Stimulated activated naive CD8-positive, alpha-beta T cell treated with anti-CD3 and anti-CD28 coated beads, Interleukin-15, Interleukin-2, amounts not matched to agents 100 ng/mL and 50 ng/mL, for 24 hours (primary cell): ENCODE data around the gene KCNE4.
"Not testable (repeated sequence)": the region's sequence is repeated elsewhere in the genome, so short reads cannot be mapped to it uniquely, and the experiment has no call there.

Source experiments
- H3K27ac Mint-ChIP-seq: one replicate; pipeline ENCODE4 v1.8.0; 2021; ENCODE audit warnings: mild to moderate bottlenecking, mixed read lengths
- H3K27me3 Mint-ChIP-seq: one replicate; pipeline ENCODE4 v1.8.0; 2021; ENCODE audit warnings: mixed read lengths
- H3K36me3 Mint-ChIP-seq: one replicate; pipeline ENCODE4 v1.8.0; 2021; ENCODE audit warnings: low read depth, mixed read lengths
- H3K4me1 Mint-ChIP-seq: one replicate; pipeline ENCODE4 v1.8.0; 2021; ENCODE audit warnings: low read depth, mixed read lengths
- H3K4me3 Mint-ChIP-seq: one replicate; pipeline ENCODE4 v1.8.0; 2021; ENCODE audit warnings: mild to moderate bottlenecking, mixed read lengths
- H3K9me3 Mint-ChIP-seq: one replicate; pipeline ENCODE4 v1.8.0; 2021; ENCODE audit warnings: mixed read lengths

Gene KCNE4

GRCh38 chr2:223060201-223060825 lies 8.3 kb downstream of the KCNE4 start:
- H3K36me3 Mint-ChIP-seq, result no peaks in the 10 kb centered on the region

GRCh38 chr2:223062396-223062795 lies 10.4 kb downstream of the KCNE4 start:
- no peak overlapping the region for H3K27ac Mint-ChIP-seq
- no peaks in the 10 kb centered on the region for H3K36me3 Mint-ChIP-seq
- no peaks in the 10 kb centered on the region for H3K9me3 Mint-ChIP-seq
- H3K27me3 Mint-ChIP-seq, result peaks cover 12% of the 10 kb centered on the region
- no peaks in the 10 kb centered on the region for H3K4me1 Mint-ChIP-seq
- H3K4me3 Mint-ChIP-seq, result no peak overlapping the region

More at GRCh38 chr2:223060201-223060825, 8.3 kb downstream of the KCNE4 start:
- no peak overlapping the region for H3K27ac Mint-ChIP-seq
- peaks cover 8% of the 10 kb centered on the region for H3K27me3 Mint-ChIP-seq
- no peaks in the 10 kb centered on the region for H3K4me1 Mint-ChIP-seq
- no peaks in the 10 kb centered on the region for H3K9me3 Mint-ChIP-seq
- H3K4me3 Mint-ChIP-seq, result no peak overlapping the region

GRCh38 chr2:223065107-223065506 lies 13.1 kb downstream of the KCNE4 start:
- Mint-ChIP-seq H3K9me3 (no peaks in the 10 kb centered on the region), H3K36me3 (no peaks in the 10 kb centered on the region), H3K4me3 (no peak overlapping the region), H3K4me1 (no peaks in the 10 kb centered on the region), H3K27ac (no peak overlapping the region), H3K27me3 (peaks cover 16% of the 10 kb centered on the region)

- Mint-ChIP-seq H3K4me1 (no peaks in the 10 kb centered on the region), H3K27me3 (peaks cover 10% of the 10 kb centered on the region), H3K4me3 (no peak overlapping the region), H3K9me3 (no peaks in the 10 kb centered on the region), H3K27ac (no peak overlapping the region), H3K36me3 (no peaks in the 10 kb centered on the region)
Observed at GRCh38 chr2:223066721-223067120, 14.7 kb downstream of the KCNE4 start.

- peaks cover 8% of the 10 kb centered on the region for H3K27me3 Mint-ChIP-seq
- H3K9me3 Mint-ChIP-seq, result no peaks in the 10 kb centered on the region
- H3K36me3 Mint-ChIP-seq, result no peaks in the 10 kb centered on the region
- no peak overlapping the region for H3K27ac Mint-ChIP-seq
- no peak overlapping the region for H3K4me3 Mint-ChIP-seq
- H3K4me1 Mint-ChIP-seq, result no peaks in the 10 kb centered on the region
Observed at GRCh38 chr2:223068071-223068470, 16.1 kb downstream of the KCNE4 start.

GRCh38 chr2:223069465-223069864 lies 17.5 kb downstream of the KCNE4 start:
- H3K9me3 Mint-ChIP-seq, result no peaks in the 10 kb centered on the region
- H3K36me3 Mint-ChIP-seq, result no peaks in the 10 kb centered on the region

GRCh38 chr2:223069988-223070387 lies 18.0 kb downstream of the KCNE4 start:
- Mint-ChIP-seq H3K36me3 (no peaks in the 10 kb centered on the region), H3K27me3 (peaks cover 8% of the 10 kb centered on the region), H3K27ac (no peak overlapping the region), H3K4me3 (no peak overlapping the region), H3K4me1 (no peaks in the 10 kb centered on the region), H3K9me3 (no peaks in the 10 kb centered on the region)

More at GRCh38 chr2:223069465-223069864, 17.5 kb downstream of the KCNE4 start:
- peaks cover 8% of the 10 kb centered on the region for H3K27me3 Mint-ChIP-seq
- no peak overlapping the region for H3K27ac Mint-ChIP-seq
- no peak overlapping the region for H3K4me3 Mint-ChIP-seq
- no peaks in the 10 kb centered on the region for H3K4me1 Mint-ChIP-seq

GRCh38 chr2:223071139-223071538 lies 19.1 kb downstream of the KCNE4 start:
- no peak overlapping the region for H3K27ac Mint-ChIP-seq
- peaks cover 6% of the 10 kb centered on the region for H3K27me3 Mint-ChIP-seq
- H3K4me1 Mint-ChIP-seq, result no peaks in the 10 kb centered on the region
- H3K4me3 Mint-ChIP-seq, result no peak overlapping the region
- H3K36me3 Mint-ChIP-seq, result no peaks in the 10 kb centered on the region
- no peaks in the 10 kb centered on the region for H3K9me3 Mint-ChIP-seq

- Mint-ChIP-seq H3K4me1 (no peaks in the 10 kb centered on the region), H3K4me3 (no peak overlapping the region), H3K27ac (no peak overlapping the region), H3K9me3 (peaks cover 4% of the 10 kb centered on the region), H3K27me3 (peaks cover 10% of the 10 kb centered on the region), H3K36me3 (no peaks in the 10 kb centered on the region)
Observed at GRCh38 chr2:223072826-223073225, 20.8 kb downstream of the KCNE4 start.

GRCh38 chr2:223075301-223076270 lies 23.6 kb downstream of the KCNE4 start:
- Mint-ChIP-seq H3K27me3 (peaks cover 6% of the 10 kb centered on the region), H3K4me1 (no peaks in the 10 kb centered on the region), H3K36me3 (no peaks in the 10 kb centered on the region), H3K9me3 (peaks cover 4% of the 10 kb centered on the region), H3K4me3 (no peak overlapping the region), H3K27ac (no peak overlapping the region)

GRCh38 chr2:223076573-223076972 lies 24.6 kb downstream of the KCNE4 start:
- Mint-ChIP-seq H3K36me3 (no peaks in the 10 kb centered on the region), H3K27ac (no peak overlapping the region), H3K4me3 (no peak overlapping the region), H3K9me3 (peaks cover 4% of the 10 kb centered on the region), H3K27me3 (peaks cover 6% of the 10 kb centered on the region), H3K4me1 (no peaks in the 10 kb centered on the region)

GRCh38 chr2:223078482-223078881 lies 26.5 kb downstream of the KCNE4 start:
- Mint-ChIP-seq H3K27ac (no peak overlapping the region), H3K4me1 (no peaks in the 10 kb centered on the region), H3K4me3 (no peak overlapping the region), H3K27me3 (peaks cover 6% of the 10 kb centered on the region), H3K36me3 (no peaks in the 10 kb centered on the region), H3K9me3 (peaks cover 4% of the 10 kb centered on the region)

- no peaks in the 10 kb centered on the region for H3K4me1 Mint-ChIP-seq
- H3K27me3 Mint-ChIP-seq, result peaks cover 6% of the 10 kb centered on the region
- no peak overlapping the region for H3K27ac Mint-ChIP-seq
- H3K36me3 Mint-ChIP-seq, result no peaks in the 10 kb centered on the region
- peaks cover 4% of the 10 kb centered on the region for H3K9me3 Mint-ChIP-seq
- no peak overlapping the region for H3K4me3 Mint-ChIP-seq
Observed at GRCh38 chr2:223079378-223079777, 27.4 kb downstream of the KCNE4 start.

- H3K27me3 Mint-ChIP-seq, result peaks cover 6% of the 10 kb centered on the region
Observed at GRCh38 chr2:223079925-223080324, 27.9 kb downstream of the KCNE4 start.

GRCh38 chr2:223080790-223081360 lies 28.9 kb downstream of the KCNE4 start:
- not testable (repeated sequence) for H3K4me3 Mint-ChIP-seq, H3K27me3 Mint-ChIP-seq, H3K27ac Mint-ChIP-seq, H3K9me3 Mint-ChIP-seq, H3K36me3 Mint-ChIP-seq, H3K4me1 Mint-ChIP-seq

More at GRCh38 chr2:223079925-223080324, 27.9 kb downstream of the KCNE4 start:
- peaks cover 4% of the 10 kb centered on the region for H3K9me3 Mint-ChIP-seq
- H3K4me3 Mint-ChIP-seq, result no peak overlapping the region
- H3K27ac Mint-ChIP-seq, result no peak overlapping the region
- H3K36me3 Mint-ChIP-seq, result no peaks in the 10 kb centered on the region
- no peaks in the 10 kb centered on the region for H3K4me1 Mint-ChIP-seq
